K562 (cell line): ENCODE data around the gene CACNB2. TPM values are rescaled to one million over a fixed set of nuclear protein-coding genes. Genes with fewer than 3 reads are reported as not detected.

ENCODE experiments used
- ATAC-seq: fragments of 200-7000 bp; cut with Tn5 transposase; 3 replicates; pipeline ENCODE4 v1.9.1; 2020; ENCODE audit warnings: moderate library complexity
- BruUV-seq: library from RNA; stranded (reverse); fragments of 400-500 nt; replicated peaks from 2 replicates; lab custom pipeline; 2021; lab: Mats Ljungman, UMichigan
- CTCF ChIA-PET: fragments of 300-600 bp; formaldehyde crosslinking; extraction: SDS; loops from one replicate; lab custom pipeline; 2021; ENCODE audit warnings: low intra/inter-chr PET ratio; lab: Yijun Ruan, JAX
- POLR2A ChIA-PET: fragments of 300-600, 350-650 bp; sonication (Branson Sonifier 250); formaldehyde crosslinking; extraction: SDS; loops from one replicate; lab custom pipeline; 2021; ENCODE audit warnings: antibody characterized with exemption, inconsistent platforms; lab: Yijun Ruan, JAX
- DNase-seq, 4 experiments: peaks; one replicate each; pipeline versions ENCODE4 v3.0.0 to v3.0.0-alpha.2; 2011 to 2018; ENCODE audit warnings: low spot score in 3 of 4, mixed read lengths in 3 of 4; ENCODE audit errors: extremely low read depth in 1 of 4
- FAIRE-seq: peaks from 2 replicates; lab custom pipeline; 2011; peaks lifted over from hg19 to GRCh38; lab: Jason Lieb, UNC
- H2AFZ ChIP-seq: 2 replicates; pipeline ENCODE4 v1.6.0; 2011; ENCODE audit warnings: low read depth, low read length, control low read depth, inconsistent platforms
- H3K27ac ChIP-seq: fragments of 200-600 bp; 3 replicates; pipeline ENCODE4 v1.8.0; 2011; ENCODE audit warnings: low read depth, mild to moderate bottlenecking, control low read depth, inconsistent platforms, low read length, moderate library complexity, mixed read lengths; ENCODE audit errors: extremely low read depth
- H3K27me3 ChIP-seq, 2 experiments: fragments of 300-600 bp in 1 of 2; 2 replicates in 1 of 2; 3 replicates in 1 of 2; pipeline versions ENCODE4 v1.6.0 to v1.8.0; 2011; ENCODE audit warnings: inconsistent platforms in 2 of 2, low read length in 2 of 2, mild to moderate bottlenecking in 1 of 2, mixed read lengths in 1 of 2, moderate library complexity in 1 of 2; ENCODE audit not compliant: control insufficient read depth in 2 of 2, insufficient read depth in 2 of 2
- H3K36me3 ChIP-seq: fragments of 300-600 bp; 3 replicates; pipeline ENCODE4 v1.8.0; 2011; ENCODE audit warnings: mild to moderate bottlenecking, low read length, inconsistent platforms; ENCODE audit not compliant: control insufficient read depth, insufficient read depth
- H3K4me1 ChIP-seq, 2 experiments: fragments of 200-600 bp in 1 of 2; replicated peaks in 1 of 2; 2 replicates in 1 of 2; 3 replicates in 1 of 2; pipeline versions ENCODE4 v1.5.1 to v1.8.0; 2011; ENCODE audit warnings: inconsistent platforms in 2 of 2, low read length in 2 of 2, mild to moderate bottlenecking in 1 of 2, mixed read lengths in 1 of 2, moderate library complexity in 1 of 2; ENCODE audit not compliant: control insufficient read depth in 2 of 2, insufficient read depth in 2 of 2
- H3K4me2 ChIP-seq: 2 replicates; pipeline ENCODE4 v1.6.1; 2011; ENCODE audit warnings: low read length, control low read depth, inconsistent platforms, mixed read lengths; ENCODE audit not compliant: insufficient read depth
- H3K4me3 ChIP-seq: fragments of 200-600 bp; sonication (generic), shearing (Covaris generic); 2 replicates; pipeline ENCODE4 v1.5.1; 2016; ENCODE audit warnings: control low read depth, inconsistent platforms
- H3K79me2 ChIP-seq: fragments of 200-600 bp; 3 replicates; pipeline ENCODE4 v1.8.0; 2011; ENCODE audit warnings: low read length, inconsistent platforms; ENCODE audit not compliant: control insufficient read depth, insufficient read depth
- H3K9ac ChIP-seq, 2 experiments: 2 replicates each; pipeline versions ENCODE4 v1.6.0 to v1.6.1; 2011; ENCODE audit warnings: low read depth in 2 of 2, low read length in 2 of 2, control low read depth in 1 of 2, inconsistent platforms in 1 of 2, mild to moderate bottlenecking in 1 of 2, mixed read lengths in 1 of 2; ENCODE audit not compliant: insufficient read depth in 1 of 2
- H3K9me1 ChIP-seq: one replicate; pipeline ENCODE4 v1.6.0; 2011; ENCODE audit warnings: inconsistent platforms, mild to moderate bottlenecking, low read length, moderate library complexity; ENCODE audit not compliant: control insufficient read depth, insufficient read depth
- H3K9me3 ChIP-seq: replicated peaks from 2 replicates; pipeline ENCODE4 v1.5.1; 2011; ENCODE audit warnings: low read depth, low read length, inconsistent platforms; ENCODE audit not compliant: control insufficient read depth, insufficient read depth
- H4K20me1 ChIP-seq: replicated peaks from 2 replicates; pipeline ENCODE4 v1.6.1; 2011; ENCODE audit warnings: low read length, inconsistent platforms, mixed read lengths; ENCODE audit not compliant: control insufficient read depth, insufficient read depth
- BCL6 ChIP-seq: fragments of 250-450 bp; sonication (Bioruptor Pico); IDR thresholded peaks from 2 replicates; pipeline ENCODE4 v1.4.0; 2020
- PHF8 ChIP-seq: fragments of 200-600 bp; sonication (generic); IDR thresholded peaks from 2 replicates; pipeline ENCODE4 v1.6.1; 2012; ENCODE audit warnings: mixed run types, mild to moderate bottlenecking, inconsistent platforms, low read length, moderate library complexity, borderline replicate concordance
- PYGO2 ChIP-seq: fragments of 450-650 bp; IDR thresholded peaks from 2 replicates; pipeline ENCODE4 v1.6.1; 2016; ENCODE audit warnings: mild to moderate bottlenecking, missing genetic modification characterization, moderate library complexity, missing compliant biosample characterization
- RBM22 ChIP-seq: fragments of 200-400 bp; formaldehyde crosslinking; IDR thresholded peaks from 2 replicates; pipeline ENCODE4 v1.6.1; 2018; ENCODE audit warnings: low read length, low read depth; ENCODE audit not compliant: poor library complexity, severe bottlenecking
- SRSF1 ChIP-seq: fragments of 200-400 bp; formaldehyde crosslinking; IDR thresholded peaks from 2 replicates; pipeline ENCODE4 v1.6.1; 2017; ENCODE audit warnings: mild to moderate bottlenecking, low read depth, low read length, moderate library complexity
- STAT5A ChIP-seq: IDR thresholded peaks from 2 replicates; pipeline ENCODE4 v1.6.1; 2012; ENCODE audit warnings: low read length, inconsistent platforms, borderline replicate concordance
- ZNF274 ChIP-seq: IDR thresholded peaks from 2 replicates; pipeline ENCODE4 v1.6.1; 2011; ENCODE audit warnings: low read depth, mild to moderate bottlenecking, low read length, moderate library complexity, borderline replicate concordance
- ZNF408 ChIP-seq: fragments of 250-450 bp; sonication (Bioruptor Pico); IDR thresholded peaks from 2 replicates; pipeline ENCODE4 v1.4.0; 2020; ENCODE audit warnings: low read depth, mild to moderate bottlenecking, moderate library complexity
- WGBS: fragments of 100-300 bp; shearing (Covaris generic); methylation state at CpG from one replicate; pipeline ENCODE4 v1.1.6; 2016; ENCODE audit warnings: low coverage, mixed read lengths; ENCODE audit not compliant: insufficient coverage; ENCODE audit errors: missing lambda C conversion rate; 5-methylcytosine and 5-hydroxymethylcytosine counted together
- in situ Hi-C: fragments of 300-500 bp; cut with MboI; formaldehyde crosslinking; loops from 4 replicates; pipeline ENCODE4 v1.15.0; 2018; ENCODE audit warnings: inconsistent platforms, mixed read lengths
- intact Hi-C: fragments of 100-400 bp; cut with micrococcal nuclease; formaldehyde crosslinking; loops from 2 replicates; pipeline ENCODE4 v1.14.2; 2022
- polyA plus RNA-seq, 8 experiments: library from polyadenylated mRNA; depleted of rRNA in 4 of 8; stranded (reverse) in 5 of 8; unstranded in 3 of 8; fragments of >200 nt; fragmentation: Nextera tagmentation in 2 of 8; fragmentation: Illumina TruSeq in 1 of 8; extraction: Ambion mirVana in 2 of 8; extraction: Trizol in 1 of 8; gene quantifications; 2 replicates each; pipeline versions ENCODE4 v1.2.1 to v1.2.3, GENCODE V29; 2011 to 2014; ENCODE audit warnings: inconsistent platforms in 1 of 8, missing spikeins in 1 of 8
- total RNA-seq, 7 experiments: library from RNA; depleted of rRNA in 6 of 7; stranded (reverse); fragments of >200 nt in 6 of 7; fragmentation: Illumina TruSeq in 2 of 7; extraction: Trizol in 2 of 7; gene quantifications; 2 replicates each; pipeline versions ENCODE4 v1.2.1 to v1.2.3, GENCODE V29; 2011 to 2021; ENCODE audit warnings: low replicate concordance in 1 of 7

The CACNB2 gene
- total and polyA plus RNA-seq, 9 of the 15 experiments (the other 6 are each of a cell fraction or from before 2014, with no cell fraction given), result 1.8 to 2.2 TPM; not detected in 7

GRCh38 chr10:18501629-18502028, 361.4 kb downstream of the CACNB2 start:
- no peaks in the 10 kb centered on the region for H3K9me1 ChIP-seq
- ATAC-seq, result no peak
- TF ChIP-seq ZNF274 (no peak), SRSF1 (no peak), BCL6 (no peak), PYGO2 (no peak), RBM22 (no peak), PHF8 (no peak), STAT5A (no peak), ZNF408 (CRISPR knock-in tag) (no peak)
- TF ChIP-seq, all 486 proteins: peak for 0
- ChIA-PET POLR2A (no interaction called here), CTCF (no interaction called here)
- in situ Hi-C loops, result no loop called here
- BruUV-seq, result no TSS peak
- WGBS, result 0% methylated on average over 5 of the region's 5 CpGs
- Histone ChIP-seq H3K9ac (no peak overlapping the region), H3K4me1 (peaks cover 0 to 6% of the 10 kb centered on the region in 2 experiments; a peak in 2 of 5 replicates), H3K9me3 (no peaks in the 10 kb centered on the region), H2AFZ (no peak overlapping the region), H4K20me1 (no peaks in the 10 kb centered on the region), H3K4me3 (no peak overlapping the region), H3K27me3 (peaks cover 9 to 11% of the 10 kb centered on the region in 2 experiments; a peak in 3 of 5 replicates), H3K79me2 (no peaks in the 10 kb centered on the region), H3K36me3 (no peaks in the 10 kb centered on the region), H3K4me2 (no peak overlapping the region), H3K27ac (no peak overlapping the region)
- intact Hi-C loops, result no loop called here
- FAIRE-seq (no peak), DNase-seq (no peak)
